NK-92 treated with Interleukin-12 subunit alpha and Interleukin-12 subunit beta, amount 100 ng/mL, for 24 hours (cell line): ENCODE measurements around the gene PRKACA.
A peak's percentile ranks its signal among the peaks of the same experiment; 100 is the strongest.

ENCODE experiments used
- DNase-seq: peaks from one replicate; lab custom pipeline; 2025; lab: John Stamatoyannopoulos, UW

PRKACA gene

DNA sequence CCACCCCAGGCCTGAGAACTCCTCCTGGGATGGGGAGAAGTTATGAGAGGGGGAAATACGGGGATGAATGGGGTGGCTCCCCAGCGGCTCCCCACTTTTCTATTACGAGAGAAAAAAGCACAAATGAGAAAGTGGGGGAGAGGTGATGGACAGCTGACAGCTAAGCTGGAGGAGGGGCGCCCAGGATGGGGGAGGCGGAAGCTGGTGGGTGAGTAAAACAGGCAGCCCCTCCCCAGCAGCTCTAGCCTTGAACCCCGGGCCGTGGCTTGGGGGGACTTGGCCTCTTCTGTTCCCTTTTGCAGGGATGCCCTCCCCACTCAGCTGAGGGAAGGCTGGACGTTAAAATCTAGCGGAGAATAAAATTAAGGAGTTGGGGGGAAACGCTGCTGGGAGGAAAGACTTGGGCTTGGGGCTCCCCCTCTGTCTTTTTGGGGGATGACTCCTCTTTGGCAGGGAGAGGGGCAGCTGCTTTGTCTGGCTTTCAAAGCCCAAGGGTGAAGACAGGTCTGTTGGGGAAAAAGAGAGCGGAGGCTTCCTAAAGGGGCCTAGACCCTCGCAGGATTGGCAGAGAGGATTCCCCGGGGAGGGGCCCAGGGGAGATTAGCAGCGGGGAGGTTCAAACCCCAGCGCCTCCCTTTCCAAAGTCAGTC lies 25.6 kb downstream of the PRKACA start:
- no peak for DNase-seq

- DNase-seq: peak; percentile 67
These were observed 26.3 kb downstream of the PRKACA start for GRCh38 chr19:14091081-14091812.

DNA sequence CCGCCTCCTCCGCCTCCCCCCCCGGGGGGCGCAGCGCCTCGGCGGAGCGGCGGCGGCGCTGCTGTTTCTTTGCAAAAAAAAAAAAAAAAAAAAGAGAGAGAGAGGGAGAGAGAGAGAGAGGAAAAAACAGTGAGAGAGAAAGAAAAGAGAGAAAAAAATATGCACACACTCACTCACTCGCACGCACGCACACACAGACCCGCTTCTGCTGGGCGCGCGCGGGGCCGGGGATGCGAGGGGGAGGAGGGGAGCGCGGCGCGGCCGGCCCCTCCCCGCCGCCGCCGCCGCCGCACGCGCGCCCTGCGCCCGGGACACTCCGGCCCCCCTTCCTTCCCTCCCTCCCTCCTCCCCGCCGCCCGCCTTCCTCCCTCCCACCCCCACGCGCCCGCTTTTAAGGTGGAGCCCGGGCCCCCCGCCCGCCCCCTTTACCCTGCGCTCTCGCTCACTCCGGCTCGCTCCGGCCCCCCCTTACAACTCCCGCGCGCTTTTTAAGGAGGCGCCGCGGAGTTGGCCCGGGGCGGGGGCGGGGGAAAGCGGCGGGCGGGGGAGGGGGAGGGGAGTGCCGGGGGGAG lies 27.0 kb downstream of the PRKACA start, which contains the start of gene SAMD1:
TSS of gene SAMD1 (minus strand) at position 243 of the 572 bp plus-strand sequence.
- peak; percentile 68 for DNase-seq

DNA sequence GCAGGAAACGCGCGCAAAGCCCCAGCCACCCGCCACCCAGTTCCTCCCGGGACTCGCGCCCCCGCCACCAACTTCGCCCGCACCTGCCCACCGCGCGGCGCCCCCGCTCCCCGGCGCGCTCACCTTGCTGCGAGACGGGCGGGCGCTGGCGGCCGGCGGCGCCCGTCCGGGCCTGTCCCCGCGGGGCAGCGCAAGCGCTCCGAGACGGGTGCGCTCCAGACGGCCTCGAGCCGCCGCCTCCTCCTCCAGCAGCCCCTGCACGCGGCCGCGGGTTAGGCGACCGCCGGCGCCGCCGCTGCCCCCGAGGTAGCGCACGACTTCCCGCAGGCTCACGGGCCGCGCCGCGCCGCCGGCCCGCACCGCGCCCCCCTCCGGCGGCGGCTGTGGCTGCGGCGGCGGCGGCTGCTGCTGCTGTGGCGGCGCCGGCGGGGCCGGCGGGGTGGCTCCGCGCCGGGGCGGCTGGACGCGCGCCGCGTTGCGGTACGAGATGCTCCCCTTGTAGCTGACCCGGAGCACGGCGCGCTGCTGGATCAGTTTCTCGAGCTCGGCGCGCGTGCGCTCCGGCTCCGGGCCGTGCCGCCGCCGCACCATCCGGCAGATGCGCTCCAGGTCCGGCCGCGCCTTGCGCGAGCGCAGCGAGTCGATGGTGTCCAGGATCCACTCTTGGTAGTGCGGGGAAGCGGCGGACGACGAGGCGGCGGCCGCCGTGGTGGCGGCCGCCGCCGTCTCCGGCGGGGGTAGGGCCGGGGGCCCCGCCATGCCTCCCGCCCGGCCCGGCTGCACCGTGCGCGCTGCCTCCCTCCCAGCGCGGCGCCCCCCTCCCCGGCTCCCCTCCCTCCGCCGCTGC lies 27.7 kb downstream of the PRKACA start:
- no peak for DNase-seq

DNA sequence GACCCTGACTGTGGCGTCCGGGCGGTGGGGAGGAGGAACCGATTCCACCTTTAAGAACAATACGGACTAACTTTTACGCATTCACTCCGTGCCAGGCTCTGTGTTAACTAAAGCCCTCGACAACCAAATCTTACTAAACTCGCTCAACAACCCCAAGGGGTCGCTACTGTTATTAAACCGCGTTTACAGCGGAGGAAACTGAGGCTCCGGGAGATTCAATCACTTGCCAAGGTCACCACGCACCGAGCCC lies 28.2 kb downstream of the PRKACA start:
- DNase-seq: no peak

GRCh38 chr19:14088634-14089411 lies 28.7 kb downstream of the PRKACA start:
- no peak for DNase-seq

GRCh38 chr19:14086098-14086497 lies 31.5 kb downstream of the PRKACA start:
- DNase-seq: no peak

- no peak for DNase-seq
These were observed 32.1 kb downstream of the PRKACA start, which contains the start of gene C19orf67 for GRCh38 chr19:14085309-14085995. Gene C19orf67 (minus strand): TSS chr19:14085783. CDS start chr19:14085627, 156 bp downstream.

GRCh38 chr19:14082675-14082960 lies 34.9 kb downstream of the PRKACA start:
- no peak for DNase-seq

GRCh38 chr19:14081797-14082674 lies 35.5 kb downstream of the PRKACA start:
- DNase-seq: no peak

- peak; percentile 98 for DNase-seq
These were observed 36.4 kb downstream of the PRKACA start for GRCh38 chr19:14080887-14081796.

GRCh38 chr19:14078411-14078810 lies 39.2 kb downstream of the PRKACA start:
- no peak for DNase-seq

GRCh38 chr19:14073925-14074838 lies 43.4 kb downstream of the PRKACA start:
- DNase-seq: no peak

DNA sequence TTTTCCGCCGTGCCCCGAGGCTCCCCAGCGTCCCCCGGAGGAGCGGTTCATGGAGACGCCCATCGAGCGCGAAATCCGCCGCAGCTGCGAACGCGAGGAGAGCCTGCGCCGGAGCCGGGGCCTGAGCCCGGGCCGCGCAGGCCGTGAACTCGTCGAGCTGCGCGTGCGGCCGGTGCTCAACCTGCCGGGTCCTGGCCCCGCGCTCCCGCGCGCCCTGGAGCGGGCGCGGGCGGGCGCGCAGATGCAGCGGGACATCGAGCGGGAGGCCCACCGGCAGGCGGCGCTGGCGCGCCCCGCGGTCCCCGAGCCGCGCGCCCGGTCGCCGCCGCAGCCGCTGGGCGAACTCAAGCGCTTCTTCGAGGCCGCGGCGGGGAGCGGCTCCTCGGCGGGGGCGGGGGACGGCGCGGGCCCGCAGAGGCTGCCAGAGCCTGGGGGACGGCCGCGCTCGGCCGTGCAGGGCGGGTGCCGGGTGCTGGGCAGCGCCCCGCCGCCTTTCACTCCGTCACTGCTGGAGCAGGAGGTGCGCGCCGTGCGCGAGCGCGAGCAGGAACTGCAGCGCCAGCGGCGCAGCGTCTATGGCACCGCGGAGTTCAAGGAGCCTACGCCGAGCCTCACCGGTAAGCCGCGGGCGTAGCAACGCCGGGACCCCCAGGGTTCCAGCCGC lies 44.2 kb downstream of the PRKACA start:
- DNase-seq: peak; percentile 67

- DNase-seq: no peak
These were observed 44.9 kb downstream of the PRKACA start, which contains the start of gene MISP3 for GRCh38 chr19:14072535-14073260. Gene MISP3 (plus strand): TSS chr19:14072786. CDS start chr19:14073310, 524 bp downstream.

DNA sequence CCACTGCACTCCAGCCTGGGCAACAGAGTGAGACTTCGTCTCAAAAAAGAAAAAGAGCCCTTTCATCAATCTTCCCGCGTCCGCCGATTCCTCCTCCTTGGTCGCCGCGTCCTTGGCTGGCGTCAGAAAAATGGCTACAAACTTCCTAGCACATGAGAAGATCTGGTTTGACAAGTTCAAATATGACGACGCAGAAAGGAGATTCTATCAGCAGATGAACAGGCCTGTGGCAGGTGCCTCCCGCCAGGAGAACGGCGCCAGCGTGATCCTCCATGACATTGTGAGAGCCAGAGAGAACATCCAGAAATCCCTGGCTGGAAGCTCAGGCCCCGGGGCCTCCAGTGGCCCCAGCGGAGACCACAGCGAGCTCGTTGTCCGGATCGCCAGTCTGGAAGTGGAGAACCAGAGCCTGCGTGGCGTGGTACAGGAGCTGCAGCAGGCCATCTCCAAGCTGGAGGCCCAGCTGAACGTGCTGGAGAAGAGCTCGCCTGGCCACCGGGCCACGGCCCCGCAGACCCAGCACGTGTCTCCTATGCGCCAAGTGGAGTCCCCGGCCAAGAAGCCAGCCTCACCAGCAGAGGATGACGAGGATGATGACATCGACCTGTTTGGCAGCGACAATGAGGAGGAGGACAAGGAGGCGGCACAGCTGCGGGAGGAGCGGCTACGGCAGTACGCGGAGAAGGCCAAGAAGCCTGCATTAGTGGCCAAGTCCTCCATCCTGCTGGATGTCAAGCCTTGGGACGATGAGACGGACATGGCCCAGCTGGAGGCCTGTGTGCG lies 47.1 kb downstream of the PRKACA start:
- no peak for DNase-seq
